Gastroesophageal sphincter (tissue), 4 donors: Measurements from ENCODE around the gene DMRTB1. TPM values are rescaled to one million over a fixed set of nuclear protein-coding genes. Genes with fewer than 3 reads are reported as not detected.

Source experiments
- ATAC-seq: fragments of 150-250 bp; one replicate; pipeline ENCODE4 v1.9.1; 2016; ENCODE audit warnings: mild to moderate bottlenecking, moderate library complexity
- H3K27ac ChIP-seq, 4 donors: fragments of 200-600 bp; sonication (generic) in 3 of 4; 1 replicate in 3 of 4; 2 replicates in 1 of 4; pipeline ENCODE4 v1.5.1; 2016 to 2019
- H3K27me3 ChIP-seq: fragments of 200-600 bp; sonication (generic); one replicate; pipeline ENCODE4 v1.5.1; 2019
- H3K36me3 ChIP-seq, 2 donors: fragments of 200-600 bp; sonication (generic); one replicate each; pipeline ENCODE4 v1.5.1; 2019; ENCODE audit warnings: control low read depth in 1 of 2
- H3K4me1 ChIP-seq, 3 donors: fragments of 200-600 bp; sonication (generic); 1 replicate in 2 of 3; 2 replicates in 1 of 3; pipeline ENCODE4 v1.5.1; 2016 to 2019; ENCODE audit warnings: control low read depth in 2 of 3
- H3K4me3 ChIP-seq, 2 donors: fragments of 200-600 bp; sonication (generic); one replicate each; pipeline ENCODE4 v1.5.1; 2019; ENCODE audit warnings: mild to moderate bottlenecking in 1 of 2, moderate library complexity in 1 of 2
- H3K9me3 ChIP-seq, 3 donors: fragments of 200-600 bp; sonication (generic); one replicate each; pipeline ENCODE4 v1.5.1; 2017 to 2019; ENCODE audit warnings: control low read depth in 2 of 3
- CTCF ChIP-seq, 4 experiments: fragments of 200-600 bp in 2 of 4; fragments of 450-650 bp in 2 of 4; sonication (generic) in 1 of 4; IDR thresholded peaks; one replicate each; pipeline ENCODE4 v1.5.1; 2017 to 2019; ENCODE audit warnings: antibody characterized with exemption in 4 of 4, mild to moderate bottlenecking in 2 of 4, moderate library complexity in 2 of 4
- EP300 ChIP-seq: sonication (generic); formaldehyde crosslinking; IDR thresholded peaks from one replicate; pipeline ENCODE4 v1.6.1; 2017; ENCODE audit warnings: antibody characterized with exemption, mild to moderate bottlenecking
- POLR2A ChIP-seq, 2 donors: fragments of 450-650 bp; IDR thresholded peaks; one replicate each; pipeline ENCODE4 v1.6.1; 2017; ENCODE audit warnings: antibody characterized with exemption in 2 of 2, mild to moderate bottlenecking in 2 of 2, moderate library complexity in 1 of 2
- POLR2AphosphoS5 ChIP-seq: sonication (generic); formaldehyde crosslinking; IDR thresholded peaks from one replicate; pipeline ENCODE4 v1.6.1; 2017; ENCODE audit warnings: antibody characterized with exemption
- WGBS, 2 donors: methylation state at CpG; one replicate each; pipeline ENCODE4 v1.1.5; 2018; ENCODE audit warnings: low coverage in 1 of 2; 5-methylcytosine and 5-hydroxymethylcytosine counted together
- total RNA-seq, 4 donors: library from RNA; depleted of rRNA; stranded (reverse); fragments of >200 nt; gene quantifications; one replicate each; pipeline ENCODE4 v1.1.0, GENCODE V29; 2016

The DMRTB1 gene
- total RNA-seq, 4 donors from 2014 or later, result not detected

DNA sequence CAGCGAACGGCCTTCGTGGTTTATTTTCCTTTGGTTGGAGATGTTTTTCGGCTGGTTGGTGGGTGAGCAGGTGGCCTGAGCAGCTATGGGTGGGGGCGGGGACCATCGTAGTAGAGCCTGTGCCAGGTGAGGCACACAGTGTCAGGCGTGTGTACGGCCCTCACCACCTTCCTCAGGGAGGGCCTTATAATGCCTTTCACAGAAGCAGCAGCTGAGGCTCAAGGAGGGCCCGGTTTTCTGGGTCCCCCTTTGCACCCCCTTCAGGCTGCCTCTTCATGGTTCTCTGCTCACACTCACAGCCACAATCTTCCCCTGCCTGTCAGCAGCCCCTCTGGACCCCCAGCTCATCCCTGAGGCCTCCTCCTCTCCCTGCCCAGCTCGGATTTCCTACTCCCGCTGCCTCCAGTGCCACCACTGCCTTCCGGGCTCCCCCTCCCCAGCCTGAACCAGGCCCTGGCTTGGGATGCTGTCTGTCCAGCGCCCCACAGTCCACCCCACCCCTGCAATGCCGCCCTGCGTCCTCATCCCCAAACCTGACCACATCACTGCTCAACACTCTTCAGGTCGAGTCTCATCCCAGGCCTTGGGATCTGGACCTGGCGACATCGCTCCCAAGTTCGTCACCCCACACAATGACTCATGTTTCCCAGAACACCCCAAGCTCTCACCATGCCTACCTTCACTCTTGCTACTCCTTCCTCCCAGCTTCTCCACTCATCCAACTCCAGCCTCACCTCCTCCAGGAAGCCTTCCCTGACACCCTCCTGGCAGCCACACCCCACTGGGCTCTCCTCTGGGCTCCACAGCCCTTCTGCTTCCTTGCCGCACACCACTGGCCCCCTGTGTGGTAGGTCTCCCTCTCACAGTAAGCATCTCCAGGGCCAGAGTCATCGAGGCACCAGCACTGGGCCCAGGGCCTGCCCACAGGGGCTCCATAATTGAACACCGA lies 53.9 kb downstream of the DMRTB1 start:
- H3K27ac ChIP-seq, result no peak overlapping the region
- no peak for ATAC-seq
- no peaks in the 10 kb centered on the region for H3K9me3 ChIP-seq

GRCh38 chr1:53513846-53514245 lies 54.6 kb downstream of the DMRTB1 start:
- Histone ChIP-seq H3K27ac (no peak overlapping the region), H3K4me1 (peaks cover 0 to 6% (median 0%) of the 10 kb centered on the region in 3 donors), H3K27me3 (no peaks in the 10 kb centered on the region), H3K4me3 (no peak overlapping the region), H3K36me3 (no peaks in the 10 kb centered on the region), H3K9me3 (no peaks in the 10 kb centered on the region)
- WGBS, 2 donors, result 100% methylated on average over 1 of the region's 7 CpGs; no CpG with 5 or more reads in 1 of the 2 donors
- ATAC-seq, result no peak
- TF ChIP-seq EP300 (no peak), POLR2A (IDR thresholded peaks at IDR 0.05) (no peak), POLR2AphosphoS5 (no peak), CTCF (IDR thresholded peaks at IDR 0.05) (no peak)

More for the DNA sequence above, 53.9 kb downstream of the DMRTB1 start:
- Histone ChIP-seq H3K4me3 (no peak overlapping the region), H3K27me3 (no peaks in the 10 kb centered on the region), H3K4me1 (peaks cover 0 to 6% (median 0%) of the 10 kb centered on the region in 3 donors), H3K36me3 (no peaks in the 10 kb centered on the region)
- no peak for TF ChIP-seq POLR2AphosphoS5
- no peak for TF ChIP-seq EP300
- TF ChIP-seq POLR2A (IDR thresholded peaks at IDR 0.05), result no peak
- TF ChIP-seq CTCF (IDR thresholded peaks at IDR 0.05), result no peak
- 90 to 98% methylated on average over 8 to 12 of the region's 22 CpGs for WGBS, 2 donors

- no peak overlapping the region for H3K27ac ChIP-seq
- WGBS, 2 donors, result 92% methylated on average over 5 of the region's 10 CpGs; no CpG with 5 or more reads in 1 of the 2 donors
- H3K9me3 ChIP-seq, result no peaks in the 10 kb centered on the region
- H3K36me3 ChIP-seq, result no peaks in the 10 kb centered on the region
- H3K4me1 ChIP-seq, result peaks cover 0 to 6% (median 0%) of the 10 kb centered on the region in 3 donors
- TF ChIP-seq CTCF (IDR thresholded peaks at IDR 0.05) (no peak), POLR2A (IDR thresholded peaks at IDR 0.05) (no peak), EP300 (no peak), POLR2AphosphoS5 (no peak)
- H3K4me3 ChIP-seq, result no peak overlapping the region
- no peaks in the 10 kb centered on the region for H3K27me3 ChIP-seq
- no peak for ATAC-seq
Observed at GRCh38 chr1:53514436-53514835, 55.2 kb downstream of the DMRTB1 start.

DNA sequence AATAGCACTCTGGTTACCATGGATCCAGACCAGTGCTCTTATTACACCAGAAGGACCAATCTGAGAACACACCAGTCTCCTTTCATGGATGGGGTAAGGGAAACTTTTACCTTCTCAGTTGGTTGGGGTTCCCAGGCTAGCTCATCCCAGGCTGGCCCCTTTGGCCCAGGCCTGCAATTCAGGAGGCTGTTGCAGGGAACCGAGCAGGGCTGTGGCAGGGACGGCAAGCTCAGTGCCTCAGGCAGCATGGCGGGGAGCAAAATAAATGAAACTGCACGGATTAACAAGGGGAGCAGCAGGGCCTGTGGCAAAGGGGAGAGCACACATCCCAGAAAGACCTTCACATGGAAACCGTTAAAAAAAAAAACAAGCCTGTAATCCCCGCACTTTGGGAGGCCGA lies 57.0 kb downstream of the DMRTB1 start:
- TF ChIP-seq CTCF (IDR thresholded peaks at IDR 0.05) (no peak), POLR2A (IDR thresholded peaks at IDR 0.05) (no peak), EP300 (no peak), POLR2AphosphoS5 (no peak)
- Histone ChIP-seq H3K4me1 (peaks cover 0 to 6% (median 0%) of the 10 kb centered on the region in 3 donors), H3K27ac (no peak overlapping the region), H3K27me3 (no peaks in the 10 kb centered on the region), H3K9me3 (no peaks in the 10 kb centered on the region), H3K36me3 (no peaks in the 10 kb centered on the region), H3K4me3 (no peak overlapping the region)
- no peak for ATAC-seq
- WGBS, 2 donors, result 95 to 100% methylated on average over 1 to 3 of the region's 7 CpGs

Other genes starting within 250 kb of the DMRTB1 start
- 100 to 1,000 TPM in 1 of 4 donors, 10 to 100 TPM in 3; 58.8 to 103 (median 84.4) TPM for gene CZIB, start 238.8 kb upstream of the DMRTB1 start, total RNA-seq
- gene MAGOH, start 220.9 kb upstream of the DMRTB1 start, total RNA-seq, result 10 to 100 TPM; 30.2 to 49.4 (median 32.7) TPM
- gene LRP8, start 131.3 kb upstream of the DMRTB1 start, total RNA-seq, result 1 to 10 TPM; 1.8 to 3.6 (median 2.2) TPM